H9 (cell line): Measurements from ENCODE around the gene MYH9. TPM values are rescaled to one million over a fixed set of nuclear protein-coding genes. Genes with fewer than 3 reads are reported as not detected.

Source experiments
- DNase-seq: peaks from one replicate; pipeline ENCODE4 v3.0.0-alpha.2; 2017
- H2AFZ ChIP-seq: one replicate; pipeline ENCODE4 v1.6.1; 2013; ENCODE audit warnings: mild to moderate bottlenecking, low read length, control low read depth, moderate library complexity
- H2AK5ac ChIP-seq: 2 replicates; pipeline ENCODE4 v1.6.1; 2013; ENCODE audit warnings: low read length, control low read depth, mixed read lengths; ENCODE audit not compliant: insufficient read length
- H2BK120ac ChIP-seq: one replicate; pipeline ENCODE4 v1.6.1; 2013; ENCODE audit warnings: low read depth, mild to moderate bottlenecking, low read length, control low read depth, inconsistent platforms; ENCODE audit not compliant: poor library complexity, severe bottlenecking
- H2BK12ac ChIP-seq: 2 replicates; pipeline ENCODE4 v1.6.1; 2013; ENCODE audit warnings: low read length, control low read depth, mixed read lengths, low read depth; ENCODE audit not compliant: insufficient read length
- H2BK15ac ChIP-seq: 2 replicates; pipeline ENCODE4 v1.6.1; 2013; ENCODE audit warnings: low read depth, low read length, control low read depth
- H2BK20ac ChIP-seq: one replicate; pipeline ENCODE4 v1.6.1; 2013; ENCODE audit warnings: low read depth, mild to moderate bottlenecking, low read length, control low read depth, inconsistent platforms; ENCODE audit not compliant: poor library complexity, severe bottlenecking
- H2BK5ac ChIP-seq: 2 replicates; pipeline ENCODE4 v1.6.1; 2013; ENCODE audit warnings: low read length, control low read depth, mixed read lengths; ENCODE audit not compliant: insufficient read length
- H3K14ac ChIP-seq: 2 replicates; pipeline ENCODE4 v1.6.1; 2013; ENCODE audit warnings: low read length, control low read depth; ENCODE audit not compliant: insufficient read depth
- H3K18ac ChIP-seq: 2 replicates; pipeline ENCODE4 v1.6.1; 2013; ENCODE audit warnings: low read depth, mild to moderate bottlenecking, mixed read lengths, low read length, control low read depth; ENCODE audit not compliant: insufficient read length
- H3K23ac ChIP-seq: 2 replicates; pipeline ENCODE4 v1.6.1; 2013; ENCODE audit warnings: low read length, control low read depth, mixed read lengths, low read depth; ENCODE audit not compliant: insufficient read length
- H3K23me2 ChIP-seq: 2 replicates; pipeline ENCODE4 v1.6.1; 2013; ENCODE audit warnings: low read depth, mild to moderate bottlenecking, mixed read lengths, low read length, control low read depth; ENCODE audit not compliant: insufficient read length, poor library complexity, severe bottlenecking
- H3K27ac ChIP-seq: 2 replicates; pipeline ENCODE4 v1.5.1; 2013; ENCODE audit warnings: low read length, control low read depth, mixed read lengths, low read depth; ENCODE audit not compliant: insufficient read length
- H3K27me3 ChIP-seq: 2 replicates; pipeline ENCODE4 v1.6.1; 2013; ENCODE audit warnings: low read length, control low read depth, inconsistent platforms; ENCODE audit not compliant: insufficient read depth
- H3K4ac ChIP-seq: 2 replicates; pipeline ENCODE4 v1.6.1; 2013; ENCODE audit warnings: low read depth, mild to moderate bottlenecking, control low read depth, inconsistent platforms, low read length, moderate library complexity
- H3K4me1 ChIP-seq: 2 replicates; pipeline ENCODE4 v1.6.1; 2013; ENCODE audit warnings: low read length, control low read depth, inconsistent platforms; ENCODE audit not compliant: insufficient read depth
- H3K4me2 ChIP-seq: 2 replicates; pipeline ENCODE4 v1.6.1; 2013; ENCODE audit warnings: low read length, control low read depth, mixed read lengths; ENCODE audit not compliant: insufficient read length, insufficient read depth
- H3K56ac ChIP-seq: 2 replicates; pipeline ENCODE4 v1.6.1; 2013; ENCODE audit warnings: low read depth, mild to moderate bottlenecking, mixed read lengths, low read length, control low read depth; ENCODE audit not compliant: insufficient read length
- H3K79me1 ChIP-seq: 2 replicates; pipeline ENCODE4 v1.6.1; 2013; ENCODE audit warnings: low read depth, mild to moderate bottlenecking, moderate library complexity, low read length, control low read depth, inconsistent platforms; ENCODE audit not compliant: insufficient read depth, poor library complexity, severe bottlenecking
- H3K79me2 ChIP-seq: 2 replicates; pipeline ENCODE4 v1.6.1; 2013; ENCODE audit warnings: low read length, control low read depth, inconsistent platforms; ENCODE audit not compliant: insufficient read depth
- H3K9ac ChIP-seq: 2 replicates; pipeline ENCODE4 v1.6.1; 2013; ENCODE audit warnings: low read length, control low read depth, mixed read lengths; ENCODE audit not compliant: insufficient read length; ENCODE audit errors: extremely low read depth
- H3K9me3 ChIP-seq: one replicate; pipeline ENCODE4 v1.6.1; 2013; ENCODE audit warnings: low read depth, low read length, inconsistent platforms; ENCODE audit not compliant: control insufficient read depth
- H3T11ph ChIP-seq: one replicate; pipeline ENCODE4 v1.6.1; 2013; ENCODE audit warnings: mild to moderate bottlenecking, low read length, control low read depth, inconsistent platforms
- H4K20me1 ChIP-seq: one replicate; pipeline ENCODE4 v1.6.1; 2013; ENCODE audit not compliant: control insufficient read depth, insufficient read length, insufficient read depth
- H4K5ac ChIP-seq: 2 replicates; pipeline ENCODE4 v1.6.1; 2013; ENCODE audit warnings: low read depth, mild to moderate bottlenecking, mixed read lengths, low read length, control low read depth; ENCODE audit not compliant: insufficient read length
- H4K8ac ChIP-seq: replicated peaks from 2 replicates; pipeline ENCODE4 v1.6.1; 2013; ENCODE audit warnings: low read length, control low read depth, mixed read lengths, low read depth; ENCODE audit not compliant: insufficient read length
- H4K91ac ChIP-seq: 2 replicates; pipeline ENCODE4 v1.6.1; 2013; ENCODE audit warnings: low read depth, mild to moderate bottlenecking, moderate library complexity, mixed read lengths, low read length, control low read depth; ENCODE audit not compliant: insufficient read length
- H3K27ac Mint-ChIP-seq, 3 experiments: 2 replicates in 2 of 3; 3 replicates in 1 of 3; pipeline ENCODE4 v1.8.0; 2020 to 2021; ENCODE audit warnings: mixed read lengths in 3 of 3, mild to moderate bottlenecking in 1 of 3, moderate library complexity in 1 of 3
- H3K27me3 Mint-ChIP-seq: 2 replicates; pipeline ENCODE4 v1.8.0; 2021; ENCODE audit warnings: low read depth, mild to moderate bottlenecking, moderate library complexity, mixed read lengths
- H3K36me3 Mint-ChIP-seq, 3 experiments: 2 replicates in 2 of 3; 3 replicates in 1 of 3; pipeline ENCODE4 v1.8.0; 2020 to 2021; ENCODE audit warnings: low read depth in 3 of 3, mixed read lengths in 3 of 3; ENCODE audit not compliant: insufficient read depth in 1 of 3
- H3K4me1 Mint-ChIP-seq, 2 experiments: 2 replicates each; pipeline ENCODE4 v1.8.0; 2020; ENCODE audit warnings: mixed read lengths in 2 of 2
- H3K4me3 Mint-ChIP-seq, 2 experiments: 2 replicates in 1 of 2; 3 replicates in 1 of 2; pipeline ENCODE4 v1.8.0; 2020 to 2021; ENCODE audit warnings: mild to moderate bottlenecking in 2 of 2, mixed read lengths in 2 of 2, moderate library complexity in 1 of 2
- H3K9me3 Mint-ChIP-seq, 2 experiments: 2 replicates in 1 of 2; 3 replicates in 1 of 2; pipeline ENCODE4 v1.8.0; 2020; ENCODE audit warnings: mild to moderate bottlenecking in 2 of 2, mixed read lengths in 2 of 2, moderate library complexity in 1 of 2
- CTCF ChIP-seq: fragments of 200-600 bp; sonication (generic); conservative IDR thresholded peaks from 3 replicates; pipeline ENCODE4 v1.8.0; 2021; ENCODE audit warnings: antibody characterized with exemption, mild to moderate bottlenecking
- WGBS: extraction: QIAGEN DNeasy Blood & Tissue Kit; methylation state at CpG from one replicate; pipeline ENCODE4 v1.1.7; 2013; ENCODE audit warnings: missing lambda C conversion rate, low lambda C conversion rate, mixed read lengths; ENCODE audit not compliant: insufficient read length; ENCODE audit errors: extremely low coverage; 5-methylcytosine and 5-hydroxymethylcytosine counted together
- total RNA-seq: library from RNA; stranded (reverse); gene quantifications from 2 replicates; pipeline ENCODE4 v1.2.1, GENCODE V29; 2021

MYH9 gene
- total RNA-seq, 1 experiment from 2014 or later = 266 TPM

GRCh38 chr22:36399472-36399778 is 11.7 kb upstream of the MYH9 start:
- peak overlapping the region in 1 of 3 experiments; percentile 51; a peak in 1 of 7 replicates for H3K27ac Mint-ChIP-seq
- H3K4me1 Mint-ChIP-seq = peaks cover 20 to 24% of the 10 kb centered on the region in 2 experiments

More at GRCh38 chr22:36399472-36399778, 11.7 kb upstream of the MYH9 start:
- no peak overlapping the region for H3K18ac ChIP-seq
- H3K79me2 ChIP-seq = no peaks in the 10 kb centered on the region
- TF ChIP-seq CTCF = no peak
- H4K5ac ChIP-seq = no peak overlapping the region
- H4K8ac ChIP-seq = no peak overlapping the region
- H3K27ac ChIP-seq = no peak overlapping the region
- no peak overlapping the region for H4K91ac ChIP-seq
- no peak overlapping the region for H3K23ac ChIP-seq
- H2BK12ac ChIP-seq = no peak overlapping the region
- no peak overlapping the region for H2BK20ac ChIP-seq
- no peak overlapping the region for H3K4me2 ChIP-seq
- DNase-seq = no peak
- H3K36me3 Mint-ChIP-seq = no peaks in the 10 kb centered on the region
- no peak overlapping the region for H2BK120ac ChIP-seq
- no peak overlapping the region for H2BK15ac ChIP-seq
- H3K9me3 Mint-ChIP-seq = no peaks in the 10 kb centered on the region; a peak in 1 of 5 replicates
- H3K27me3 ChIP-seq = no peaks in the 10 kb centered on the region
- H3K9ac ChIP-seq = no peak overlapping the region
- no peak overlapping the region for H3K4ac ChIP-seq
- H3K14ac ChIP-seq = no peak overlapping the region
- H3K23me2 ChIP-seq = no peaks in the 10 kb centered on the region
- H3K9me3 ChIP-seq = no peaks in the 10 kb centered on the region
- no peak overlapping the region for H2AK5ac ChIP-seq
- no peak overlapping the region for H3K4me3 Mint-ChIP-seq
- no peak overlapping the region for H3T11ph ChIP-seq
- H2BK5ac ChIP-seq = no peak overlapping the region
- no peaks in the 10 kb centered on the region for H4K20me1 ChIP-seq
- WGBS = no CpG with 5 or more reads among the region's 3 CpGs
- peaks cover 2% of the 10 kb centered on the region; the same call in 1 of the 2 replicates for H3K4me1 ChIP-seq
- H3K27me3 Mint-ChIP-seq = no peaks in the 10 kb centered on the region; the same call in 1 of the 2 replicates
- no peak overlapping the region for H2AFZ ChIP-seq
- no peak overlapping the region for H3K56ac ChIP-seq
- H3K79me1 ChIP-seq = no peaks in the 10 kb centered on the region
